UCSD-AML1 (cell line): ENCODE results near the gene LRIG2.
"Not testable (repeated sequence)": the region's sequence is repeated elsewhere in the genome, so short reads cannot be mapped to it uniquely, and the experiment has no call there.

Experiments
- DNase-seq: peaks from one replicate; lab custom pipeline; 2025; ENCODE audit not compliant: unreplicated experiment; lab: John Stamatoyannopoulos, UW

The LRIG2 gene

DNA sequence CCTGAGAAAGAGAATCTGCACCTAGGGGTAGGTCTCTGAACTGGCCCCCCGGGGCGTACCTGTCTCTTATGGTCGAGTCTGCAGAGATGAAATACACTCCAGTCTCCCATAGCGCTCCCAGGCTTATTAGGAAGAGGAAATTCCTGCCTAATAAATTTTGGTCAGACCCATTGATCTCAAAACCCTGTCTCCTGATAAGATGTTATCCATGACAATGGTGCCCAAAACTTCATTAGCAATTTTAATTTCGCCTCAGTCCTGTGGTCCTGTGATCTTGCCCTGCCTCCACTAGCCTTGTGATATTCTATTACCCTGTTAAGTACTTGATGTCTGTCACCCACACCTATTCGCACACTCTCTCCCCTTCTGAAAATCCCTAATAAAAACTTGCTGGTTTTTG is 85.7 kb downstream of the LRIG2 start:
- not testable (repeated sequence) for DNase-seq

DNA sequence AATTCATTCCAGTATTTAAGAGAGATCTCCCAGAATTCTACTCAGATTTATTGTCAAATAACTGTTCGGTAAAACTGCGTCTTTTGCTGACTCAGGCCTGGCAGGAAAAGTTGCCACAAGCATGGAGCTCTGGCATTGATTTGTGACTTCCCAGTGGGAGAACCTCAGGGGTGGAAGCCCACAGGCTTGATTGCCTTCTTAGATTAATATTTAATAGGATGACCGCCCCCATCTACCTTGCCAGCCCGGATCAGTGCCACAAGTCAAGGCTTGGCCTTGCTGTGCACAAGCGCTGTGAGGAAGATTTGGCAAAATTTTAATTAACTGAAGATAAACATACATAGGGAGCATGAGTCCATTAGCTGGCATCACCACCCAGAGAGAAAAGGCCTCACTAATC is 93.5 kb downstream of the LRIG2 start:
- DNase-seq: no peak

GRCh38 chr1:113168946-113169345 is 95.9 kb downstream of the LRIG2 start:
- DNase-seq: no peak

- DNase-seq: no peak
Measured at GRCh38 chr1:113169591-113169990, 96.6 kb downstream of the LRIG2 start.

DNA sequence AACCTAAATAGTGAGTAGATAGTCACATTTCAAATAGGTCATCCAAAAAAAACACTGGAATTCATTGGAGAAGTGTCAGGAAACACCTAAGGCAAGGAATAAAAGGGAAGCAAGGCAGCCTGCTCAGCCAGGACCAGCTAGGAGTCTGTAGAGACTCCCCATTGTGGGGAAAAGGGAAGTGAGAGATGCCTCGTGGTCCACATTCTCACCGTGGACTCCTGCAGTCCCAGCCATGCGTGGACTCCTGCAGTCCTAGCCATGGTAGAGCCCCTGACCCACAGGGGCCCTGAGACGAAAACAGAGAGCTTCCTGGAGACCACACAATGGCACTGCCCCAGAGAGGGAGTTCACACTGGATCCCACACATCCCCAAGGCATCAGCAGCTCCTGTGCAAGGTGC is 97.5 kb downstream of the LRIG2 start:
- no peak for DNase-seq

DNA sequence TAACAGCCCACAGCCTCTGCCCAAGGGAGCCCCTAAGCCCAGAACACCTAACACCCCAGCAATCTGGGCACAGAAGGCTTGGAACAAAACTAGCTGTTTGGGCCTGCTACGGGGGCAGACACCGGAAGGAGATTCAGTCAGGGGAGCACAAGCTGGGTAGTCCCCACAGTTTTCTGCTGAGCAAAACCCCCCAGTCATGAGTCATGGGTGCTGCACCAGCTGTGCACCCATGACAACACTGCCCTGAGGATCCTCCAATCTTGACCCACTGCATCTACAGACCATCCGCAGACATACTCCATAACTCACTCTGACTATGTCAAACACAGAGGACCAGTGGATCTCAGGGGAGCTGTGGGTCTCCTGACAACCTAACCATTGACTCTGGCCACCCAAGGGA is 105.1 kb downstream of the LRIG2 start:
- DNase-seq: no peak

DNA sequence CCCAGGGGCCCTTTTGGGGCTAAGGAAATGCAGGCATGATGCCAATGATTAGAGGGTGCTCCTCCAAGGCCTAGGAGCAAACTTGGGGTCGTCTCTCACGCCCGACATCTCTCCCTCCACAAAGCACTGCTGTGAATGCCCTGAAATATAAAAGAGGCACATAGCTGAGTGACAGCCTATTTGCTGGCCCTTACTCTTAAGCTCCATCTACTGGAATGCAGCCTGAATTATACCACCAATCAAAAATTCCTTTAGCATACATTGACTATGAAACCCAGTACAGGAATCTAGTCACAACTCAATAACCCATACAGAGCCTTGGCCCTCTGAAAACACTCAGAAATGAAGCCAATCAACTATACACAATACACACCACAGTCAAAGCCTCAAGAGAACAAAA is 105.5 kb downstream of the LRIG2 start:
- DNase-seq: no peak
